Right lobe of liver (tissue), 6 donors: ENCODE results near the gene PON2. TPM values are rescaled to one million over a fixed set of nuclear protein-coding genes. Genes with fewer than 3 reads are reported as not detected.

Experiments used
- ATAC-seq, 4 donors: fragments of 200-7000 bp; cut with Tn5 transposase; one replicate each; pipeline ENCODE4 v1.9.1; 2020; ENCODE audit warnings: mild to moderate bottlenecking in 4 of 4, moderate library complexity in 4 of 4
- DNase-seq, 3 donors: peaks; one replicate each; pipeline ENCODE4 v3.0.0-alpha.2; 2020
- H3K27ac ChIP-seq, 3 donors: fragments of 200-600 bp; one replicate each; pipeline ENCODE4 v1.8.0; 2022
- H3K27me3 ChIP-seq, 2 donors: fragments of 200-600 bp; one replicate each; pipeline ENCODE4 v1.8.0; 2022
- H3K36me3 ChIP-seq, 4 donors: fragments of 200-600 bp; sonication (generic) in 1 of 4; one replicate each; pipeline versions ENCODE4 v1.5.1 to v1.8.0; 2017 to 2022; ENCODE audit warnings: control low read depth in 1 of 4
- H3K4me1 ChIP-seq, 4 donors: fragments of 200-600 bp; sonication (generic) in 1 of 4; one replicate each; pipeline versions ENCODE4 v1.5.1 to v1.8.0; 2017 to 2022; ENCODE audit warnings: control low read depth in 1 of 4
- H3K4me3 ChIP-seq, 3 donors: fragments of 200-600 bp; one replicate each; pipeline ENCODE4 v1.8.0; 2022
- H3K9me3 ChIP-seq, 4 donors: fragments of 200-600 bp; sonication (generic) in 1 of 4; one replicate each; pipeline versions ENCODE4 v1.5.1 to v1.8.0; 2017 to 2022; ENCODE audit warnings: control low read depth in 1 of 4
- POLR2A ChIP-seq: fragments of 450-650 bp; IDR thresholded peaks from one replicate; pipeline ENCODE4 v1.6.1; 2017; ENCODE audit warnings: antibody characterized with exemption, mild to moderate bottlenecking
- WGBS: methylation state at CpG from one replicate; pipeline ENCODE4 v1.1.6; 2018; ENCODE audit warnings: low coverage, low lambda C conversion rate; ENCODE audit not compliant: insufficient coverage; ENCODE audit errors: missing lambda C conversion rate; 5-methylcytosine and 5-hydroxymethylcytosine counted together
- intact Hi-C, 2 donors: fragments of 100-400 bp; cut with DNase I; formaldehyde crosslinking; loops; one replicate each; pipeline versions ENCODE4 v1.11.2 to v1.14.1; 2022
- total RNA-seq, 6 experiments: library from RNA; depleted of rRNA in 2 of 6; stranded (reverse); fragments of >200 nt in 2 of 6; fragmentation: NEBNext Ultra II Directional in 3 of 6; extraction: Animal tissue kit (Norgen Biotek cat#: 25700) in 3 of 6; gene quantifications; one replicate each; pipeline versions ENCODE4 v1.1.0 to v1.2.4, GENCODE V29; 2016 to 2023
- TF ChIP-seq, protein P1 (sequence below), 4 donors: fragments of 200-600 bp in 3 of 4; fragments of 450-650 bp in 1 of 4; IDR thresholded peaks; one replicate each; pipeline versions ENCODE4 v1.5.1 to v1.8.0; 2016 to 2022; ENCODE audit warnings: antibody characterized with exemption in 4 of 4, mild to moderate bottlenecking in 2 of 4
- donor health status: DM: no; HTN: yes; CAD: no.
- donor health status: DM: no; HTN: no; CAD: no.
- donor health status: DM: no; HTN: no; CAD: no.
- donor health status: DM: no; HTN: yes; CAD: no.
- donor health status: DM: no; HTN: yes; CAD: no.

PON2 gene
- total RNA-seq, 6 experiments from 2014 or later, result 78.6 to 273 (median 127) TPM

DNA sequence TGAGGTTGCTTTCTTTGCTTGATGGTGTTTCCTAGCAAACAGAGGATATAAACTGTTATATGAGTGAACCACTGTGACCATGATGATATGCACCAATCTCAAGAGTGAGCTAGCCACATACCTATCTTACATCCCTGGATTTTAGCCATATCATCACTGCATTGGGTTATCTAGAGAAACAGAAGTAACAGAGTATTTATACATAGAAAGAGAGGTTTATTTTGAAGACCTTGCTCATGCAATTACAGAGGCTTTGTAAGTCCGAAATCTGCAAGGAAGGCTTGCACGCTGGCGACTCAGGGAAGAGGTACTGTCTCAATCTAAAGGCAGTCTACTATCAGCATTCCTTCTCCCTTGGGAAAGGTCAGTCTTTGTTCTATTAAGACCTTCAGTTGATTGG lies 11.8 kb upstream of the PON2 start:
- DNase-seq (no peak), ATAC-seq (no peak)
- no peak overlapping the region for H3K4me3 ChIP-seq
- intact Hi-C loops, result no loop called here
- H3K9me3 ChIP-seq, result peaks cover 0 to 3% (median 0%) of the 10 kb centered on the region in 4 donors
- TF ChIP-seq, protein P1, sequence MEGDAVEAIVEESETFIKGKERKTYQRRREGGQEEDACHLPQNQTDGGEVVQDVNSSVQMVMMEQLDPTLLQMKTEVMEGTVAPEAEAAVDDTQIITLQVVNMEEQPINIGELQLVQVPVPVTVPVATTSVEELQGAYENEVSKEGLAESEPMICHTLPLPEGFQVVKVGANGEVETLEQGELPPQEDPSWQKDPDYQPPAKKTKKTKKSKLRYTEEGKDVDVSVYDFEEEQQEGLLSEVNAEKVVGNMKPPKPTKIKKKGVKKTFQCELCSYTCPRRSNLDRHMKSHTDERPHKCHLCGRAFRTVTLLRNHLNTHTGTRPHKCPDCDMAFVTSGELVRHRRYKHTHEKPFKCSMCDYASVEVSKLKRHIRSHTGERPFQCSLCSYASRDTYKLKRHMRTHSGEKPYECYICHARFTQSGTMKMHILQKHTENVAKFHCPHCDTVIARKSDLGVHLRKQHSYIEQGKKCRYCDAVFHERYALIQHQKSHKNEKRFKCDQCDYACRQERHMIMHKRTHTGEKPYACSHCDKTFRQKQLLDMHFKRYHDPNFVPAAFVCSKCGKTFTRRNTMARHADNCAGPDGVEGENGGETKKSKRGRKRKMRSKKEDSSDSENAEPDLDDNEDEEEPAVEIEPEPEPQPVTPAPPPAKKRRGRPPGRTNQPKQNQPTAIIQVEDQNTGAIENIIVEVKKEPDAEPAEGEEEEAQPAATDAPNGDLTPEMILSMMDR (IDR thresholded peaks at IDR 0.05), result no peak
- no peak for TF ChIP-seq POLR2A
- peaks cover 0 to 7% (median 1%) of the 10 kb centered on the region in 4 donors for H3K4me1 ChIP-seq
- no peak overlapping the region for H3K27ac ChIP-seq
- no peaks in the 10 kb centered on the region for H3K27me3 ChIP-seq
- no peaks in the 10 kb centered on the region for H3K36me3 ChIP-seq
- 90% methylated on average over 3 of the region's 3 CpGs for WGBS

DNA sequence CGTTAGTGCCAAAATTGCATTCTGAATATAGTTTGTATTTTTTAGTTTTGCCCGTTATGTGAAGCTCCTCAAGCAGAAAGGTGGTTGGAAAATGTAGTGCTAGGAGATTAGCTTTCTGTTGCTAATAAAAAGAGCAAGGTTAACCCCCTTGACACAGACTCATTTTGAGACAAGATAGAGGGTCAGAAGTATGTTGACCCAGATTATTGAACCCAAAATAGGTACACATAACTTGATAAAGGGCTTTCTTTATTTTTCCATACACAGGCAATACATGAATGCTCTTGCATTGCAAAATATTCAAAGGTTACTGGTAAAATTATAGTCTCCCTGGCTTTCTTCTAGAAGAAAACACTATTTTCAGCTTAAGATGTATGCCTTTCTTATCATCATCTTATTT lies 10.0 kb upstream of the PON2 start:
- TF ChIP-seq POLR2A, result no peak
- TF ChIP-seq, protein P1 (IDR thresholded peaks at IDR 0.05), result no peak
- no peaks in the 10 kb centered on the region for H3K27me3 ChIP-seq
- intact Hi-C loops, result no loop called here

DNA sequence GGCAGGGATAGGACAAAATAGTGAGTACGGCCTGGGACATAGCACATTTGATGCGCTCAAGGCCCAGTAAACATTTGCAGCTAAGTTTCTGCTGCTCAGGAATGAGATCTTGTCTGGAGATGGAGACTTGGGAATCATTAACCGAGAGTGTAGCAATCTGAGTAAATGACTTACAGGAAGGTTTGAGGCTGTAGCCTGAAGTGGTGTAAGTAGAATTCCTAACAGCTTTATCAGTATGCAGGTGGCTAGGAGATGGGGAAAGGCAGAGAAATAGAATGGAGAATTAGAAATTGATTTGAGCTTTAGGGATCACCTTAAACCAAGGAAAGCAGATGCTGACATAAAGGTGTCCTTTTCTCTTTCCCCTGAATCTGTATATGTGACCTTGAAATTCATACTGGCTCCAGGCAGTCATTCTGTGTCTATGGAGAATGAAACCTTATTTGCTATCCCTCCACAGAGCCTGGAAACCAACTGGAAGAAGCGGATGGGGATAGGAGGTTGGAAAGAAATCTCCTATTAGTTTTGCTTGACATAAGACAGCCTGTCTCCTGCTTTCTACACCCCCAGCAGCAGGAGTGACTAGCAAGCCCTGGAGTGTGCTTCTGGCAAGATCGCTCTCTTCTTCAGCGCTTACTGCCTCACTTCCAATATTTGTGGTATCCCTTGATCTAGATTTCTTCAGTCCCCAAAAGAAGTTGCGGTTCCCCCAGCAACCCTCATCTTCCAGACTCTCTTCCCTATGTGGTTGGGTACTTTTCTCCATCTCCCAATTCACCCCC lies 6.4 kb upstream of the PON2 start:
- TF ChIP-seq, protein P1 (IDR thresholded peaks at IDR 0.05), result no peak
- peaks cover 0 to under 1% (median 0%) of the 10 kb centered on the region in 4 donors for H3K9me3 ChIP-seq
- DNase-seq (no peak), ATAC-seq (peak; percentile 65 to 86 (median 67))
- peak overlapping the region in 2 of 3 donors; percentile 64 to 78 for H3K27ac ChIP-seq
- no peaks in the 10 kb centered on the region for H3K36me3 ChIP-seq
- H3K27me3 ChIP-seq, result no peaks in the 10 kb centered on the region
- H3K4me3 ChIP-seq, result peak overlapping the region in 2 of 3 donors; percentile 13 to 22
- intact Hi-C loops, result no loop called here
- H3K4me1 ChIP-seq, result peaks cover 0 to 43% (median 13%) of the 10 kb centered on the region in 4 donors
- WGBS, result 60% methylated on average over 6 of the region's 7 CpGs

More for the DNA sequence above, 10.0 kb upstream of the PON2 start:
- H3K27ac ChIP-seq, result peak overlapping the region in 1 of 3 donors; percentile 12
- no peaks in the 10 kb centered on the region for H3K36me3 ChIP-seq
- ATAC-seq, result peak in 1 of 4 donors; percentile 7
- WGBS, result 41% methylated on average over 2 of the region's 2 CpGs
- peaks cover 0 to 22% (median 5%) of the 10 kb centered on the region in 4 donors for H3K4me1 ChIP-seq
- H3K4me3 ChIP-seq, result no peak overlapping the region
- no peak for DNase-seq
- H3K9me3 ChIP-seq, result peaks cover 0 to 3% (median 0%) of the 10 kb centered on the region in 4 donors

DNA sequence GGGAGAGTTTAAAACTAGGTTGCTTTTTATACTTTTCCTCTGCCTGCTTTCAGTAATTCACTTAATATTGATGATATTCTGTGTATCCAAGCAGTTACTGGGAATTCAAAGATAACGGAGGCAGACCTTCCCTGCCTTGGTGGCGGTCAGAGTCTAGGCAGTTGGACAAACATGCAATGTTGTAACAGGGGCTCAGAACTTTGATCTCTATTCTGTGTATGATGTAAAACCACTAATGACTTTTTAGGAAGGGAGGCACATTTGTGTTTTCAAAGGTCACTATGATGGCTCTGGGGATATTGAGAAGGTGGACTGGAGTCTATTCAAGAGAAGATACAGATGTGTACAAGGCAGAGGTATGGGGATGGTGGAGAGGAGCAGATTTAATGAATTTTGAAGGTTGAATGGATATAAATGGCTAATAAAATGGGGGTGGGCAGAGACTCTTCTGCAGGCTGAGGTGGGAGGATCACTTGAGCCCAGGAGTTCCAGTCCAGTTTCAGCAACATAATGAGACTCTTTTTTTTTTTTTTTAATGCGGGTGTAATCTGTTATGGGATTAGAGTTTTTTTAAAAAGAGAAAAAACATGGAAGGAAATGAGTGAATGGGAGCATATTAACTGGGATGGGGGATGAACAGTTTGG lies 5.7 kb upstream of the PON2 start:
- peaks cover 0 to 43% (median 13%) of the 10 kb centered on the region in 4 donors for H3K4me1 ChIP-seq
- DNase-seq (peak; percentile 59 to 81 (median 71)), ATAC-seq (peak; percentile 78 to 90 (median 86))
- peak overlapping the region in 2 of 3 donors; percentile 13 to 22 for H3K4me3 ChIP-seq
- no peaks in the 10 kb centered on the region for H3K27me3 ChIP-seq
- no peaks in the 10 kb centered on the region for H3K36me3 ChIP-seq
- intact Hi-C loops, result no loop called here
- TF ChIP-seq, protein P1 (IDR thresholded peaks at IDR 0.05), result no peak
- no peak for TF ChIP-seq POLR2A
- WGBS, result 31% methylated on average over 3 of the region's 3 CpGs
- H3K9me3 ChIP-seq, result no peaks in the 10 kb centered on the region
- H3K27ac ChIP-seq, result peak overlapping the region in 2 of 3 donors; percentile 64 to 78
